ENCODE measurements around the gene DGKG.

The DGKG gene

DNA sequence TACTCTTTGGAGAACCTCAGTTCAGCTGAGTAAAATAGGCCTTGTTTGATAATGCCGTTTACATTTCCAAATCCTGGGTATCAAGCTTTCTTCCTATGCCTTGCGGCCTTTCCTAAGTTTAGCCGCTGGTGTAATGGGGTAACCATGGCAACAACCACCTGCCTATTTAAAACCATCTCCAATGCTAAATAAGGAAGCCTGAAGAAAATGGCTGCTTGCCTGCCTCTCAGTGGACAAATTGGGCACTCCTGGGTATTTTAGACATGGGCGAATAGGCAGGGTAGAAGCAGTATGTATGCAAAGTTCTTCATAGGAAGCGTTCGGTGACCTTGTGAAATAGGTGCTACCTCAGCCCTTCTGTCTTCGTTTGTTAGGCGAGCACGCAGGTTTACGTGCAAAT, 122.7 kb downstream of the DGKG start:
- H3K4me3 ChIP-seq (replicated peaks; ENCODE audit: low read depth, low read length) = no peak overlapping the region
- DNase-seq (ENCODE audit: low read depth) = peak; percentile 16
- TF ChIP-seq, protein P1, sequence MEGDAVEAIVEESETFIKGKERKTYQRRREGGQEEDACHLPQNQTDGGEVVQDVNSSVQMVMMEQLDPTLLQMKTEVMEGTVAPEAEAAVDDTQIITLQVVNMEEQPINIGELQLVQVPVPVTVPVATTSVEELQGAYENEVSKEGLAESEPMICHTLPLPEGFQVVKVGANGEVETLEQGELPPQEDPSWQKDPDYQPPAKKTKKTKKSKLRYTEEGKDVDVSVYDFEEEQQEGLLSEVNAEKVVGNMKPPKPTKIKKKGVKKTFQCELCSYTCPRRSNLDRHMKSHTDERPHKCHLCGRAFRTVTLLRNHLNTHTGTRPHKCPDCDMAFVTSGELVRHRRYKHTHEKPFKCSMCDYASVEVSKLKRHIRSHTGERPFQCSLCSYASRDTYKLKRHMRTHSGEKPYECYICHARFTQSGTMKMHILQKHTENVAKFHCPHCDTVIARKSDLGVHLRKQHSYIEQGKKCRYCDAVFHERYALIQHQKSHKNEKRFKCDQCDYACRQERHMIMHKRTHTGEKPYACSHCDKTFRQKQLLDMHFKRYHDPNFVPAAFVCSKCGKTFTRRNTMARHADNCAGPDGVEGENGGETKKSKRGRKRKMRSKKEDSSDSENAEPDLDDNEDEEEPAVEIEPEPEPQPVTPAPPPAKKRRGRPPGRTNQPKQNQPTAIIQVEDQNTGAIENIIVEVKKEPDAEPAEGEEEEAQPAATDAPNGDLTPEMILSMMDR (IDR thresholded peaks at IDR 0.05; ENCODE audit: low read length, missing control alignments) = no peak

DNA sequence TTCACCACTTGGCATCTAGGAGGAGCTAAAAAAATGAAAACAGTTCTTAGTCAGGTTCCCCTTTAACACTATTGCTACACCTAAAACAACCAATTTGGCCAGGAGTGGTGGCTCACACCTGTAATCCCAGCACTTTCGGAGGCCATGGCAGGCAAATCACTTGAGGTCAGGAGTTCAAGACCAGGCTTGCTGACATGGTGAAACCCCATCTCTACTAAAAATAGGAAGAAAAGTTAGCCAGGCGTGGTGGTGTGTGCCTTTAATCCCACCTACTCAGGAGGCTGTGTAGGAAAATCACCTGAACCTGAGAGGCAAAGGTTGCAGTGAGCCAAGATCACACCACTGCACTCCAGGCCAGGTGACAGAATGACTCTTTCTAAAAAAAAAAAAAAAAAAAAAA, 124.1 kb downstream of the DGKG start:
- no peak overlapping the region for H3K4me3 ChIP-seq (replicated peaks; ENCODE audit: low read depth, low read length)
- DNase-seq (ENCODE audit: low read depth) = no peak
- TF ChIP-seq, protein P1 (IDR thresholded peaks at IDR 0.05; ENCODE audit: low read length, missing control alignments) = no peak

DNA sequence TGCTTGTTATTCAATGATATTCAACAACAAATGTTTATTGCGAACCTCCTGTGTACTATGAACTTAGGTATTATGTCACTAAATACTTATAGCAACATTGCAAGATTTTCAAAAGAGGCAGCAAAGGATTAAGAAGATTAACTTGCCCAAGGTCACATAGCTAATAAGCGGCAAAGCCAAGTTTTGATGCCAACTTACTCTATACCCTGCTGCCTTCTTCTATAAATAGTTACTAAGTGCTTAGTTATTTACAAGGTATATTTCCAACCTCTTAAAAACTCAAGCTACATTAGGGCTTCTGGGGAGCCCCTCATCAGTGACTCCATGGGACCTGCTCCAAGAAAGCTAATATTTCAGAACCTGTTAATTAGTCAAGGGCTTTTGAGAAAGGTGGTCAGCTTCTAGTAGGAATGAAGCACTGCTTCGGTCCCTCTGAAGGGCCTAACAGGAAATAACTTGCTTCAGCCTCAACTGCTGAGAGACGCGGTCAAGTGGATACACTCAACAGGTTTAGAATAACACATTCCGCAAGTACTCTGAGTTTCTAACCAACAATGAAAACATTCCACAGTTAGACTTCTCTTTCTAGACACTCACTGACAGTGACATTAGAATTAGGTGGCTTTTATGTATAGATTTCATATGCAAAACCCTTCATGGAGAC, 125.5 kb downstream of the DGKG start:
- TF ChIP-seq, protein P1 (IDR thresholded peaks at IDR 0.05; ENCODE audit: low read length, missing control alignments) = no peak
- no peak overlapping the region for H3K4me3 ChIP-seq (replicated peaks; ENCODE audit: low read depth, low read length)
- no peak for DNase-seq (ENCODE audit: low read depth)

DNA sequence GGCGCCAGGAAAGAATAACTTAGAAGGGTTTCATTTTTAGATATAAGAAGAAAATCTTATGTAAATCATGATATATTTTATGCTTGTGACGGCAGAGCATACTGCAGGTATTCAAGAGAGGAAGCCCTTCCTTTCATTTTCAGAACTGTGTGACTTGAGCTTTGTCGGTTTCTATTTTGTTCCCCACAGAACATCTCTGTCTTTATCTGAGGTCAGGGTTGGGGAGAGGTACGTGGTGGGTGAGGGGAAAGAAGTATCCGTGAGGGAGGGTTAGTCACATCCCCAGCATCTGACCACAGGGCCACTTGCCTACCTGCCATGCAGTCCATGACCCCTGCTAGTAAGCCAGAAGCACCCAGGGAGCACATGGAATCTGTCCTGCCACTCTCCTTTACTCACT, 126.5 kb downstream of the DGKG start:
- DNase-seq (ENCODE audit: low read depth) = no peak
- TF ChIP-seq, protein P1 (IDR thresholded peaks at IDR 0.05; ENCODE audit: low read length, missing control alignments) = no peak
- H3K4me3 ChIP-seq (replicated peaks; ENCODE audit: low read depth, low read length) = no peak overlapping the region

DNA sequence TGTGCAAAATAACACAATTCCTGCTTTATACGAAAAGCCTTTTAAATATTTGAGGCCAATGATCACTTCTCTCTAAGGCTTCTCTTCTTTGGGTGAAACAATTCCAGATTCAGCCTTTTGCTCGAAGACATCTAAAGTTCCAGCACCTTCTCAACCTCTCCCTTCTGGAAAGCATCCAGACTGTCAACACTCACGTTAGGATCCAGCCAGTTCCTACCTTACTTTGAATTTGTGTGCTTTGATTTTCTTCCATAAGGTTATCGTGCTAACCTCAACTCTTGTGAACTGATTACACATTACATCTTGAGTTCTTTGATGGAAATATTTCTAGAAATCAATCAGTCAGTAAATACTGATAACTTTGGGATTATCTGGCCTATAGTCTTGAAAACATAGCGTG, 127.9 kb downstream of the DGKG start:
- no peak for DNase-seq (ENCODE audit: low read depth)
- no peak overlapping the region for H3K4me3 ChIP-seq (replicated peaks; ENCODE audit: low read depth, low read length)
- TF ChIP-seq, protein P1 (IDR thresholded peaks at IDR 0.05; ENCODE audit: low read length, missing control alignments) = no peak

DNA sequence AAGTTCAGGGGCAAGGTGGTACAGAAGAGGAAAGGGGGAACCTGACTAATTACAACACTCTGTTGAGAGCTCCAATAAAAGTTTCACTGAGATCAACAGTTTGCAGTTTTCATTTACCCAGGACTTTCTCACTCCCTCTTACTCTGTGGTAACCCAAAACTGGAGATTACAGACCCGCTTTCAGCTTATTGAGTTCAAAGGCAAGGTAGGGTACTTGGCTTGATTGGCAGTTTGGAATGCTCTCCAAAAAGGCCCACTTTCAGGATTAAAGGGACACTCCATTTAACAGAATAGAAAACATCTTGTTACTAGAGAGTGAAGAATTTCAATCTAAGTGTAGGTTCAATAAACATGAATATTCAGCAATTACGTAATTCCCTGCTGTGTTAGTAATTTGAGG, 135.6 kb downstream of the DGKG start:
- DNase-seq (ENCODE audit: low read depth) = no peak
- H3K4me3 ChIP-seq (replicated peaks; ENCODE audit: low read depth, low read length) = no peak overlapping the region
- TF ChIP-seq, protein P1 (IDR thresholded peaks at IDR 0.05; ENCODE audit: low read length, missing control alignments) = no peak

DNA sequence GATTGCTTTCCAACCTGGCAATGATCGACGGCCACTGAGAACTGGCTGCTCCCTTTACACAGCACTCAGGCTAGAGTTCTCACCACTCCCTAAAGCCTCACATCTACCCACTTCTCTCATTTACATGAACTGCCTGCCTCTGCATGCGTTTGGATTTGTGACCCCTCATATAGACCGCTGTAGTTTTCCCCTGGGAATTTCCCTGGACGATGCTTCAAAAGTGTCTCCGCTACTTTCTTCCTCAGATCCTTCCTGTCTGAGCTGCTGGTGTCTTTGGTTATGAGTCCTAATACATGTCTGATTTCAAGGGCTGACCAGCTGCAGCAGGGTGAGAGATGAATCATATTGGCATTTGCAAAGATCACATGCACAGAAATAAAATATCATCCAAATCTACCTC, 136.4 kb downstream of the DGKG start:
- H3K4me3 ChIP-seq (replicated peaks; ENCODE audit: low read depth, low read length) = no peak overlapping the region
- TF ChIP-seq, protein P1 (IDR thresholded peaks at IDR 0.05; ENCODE audit: low read length, missing control alignments) = no peak
- no peak for DNase-seq (ENCODE audit: low read depth)

Measured in fibroblast of pulmonary artery (primary cell).